Measurements from ENCODE around the gene FYB2.

Gene FYB2

DNA sequence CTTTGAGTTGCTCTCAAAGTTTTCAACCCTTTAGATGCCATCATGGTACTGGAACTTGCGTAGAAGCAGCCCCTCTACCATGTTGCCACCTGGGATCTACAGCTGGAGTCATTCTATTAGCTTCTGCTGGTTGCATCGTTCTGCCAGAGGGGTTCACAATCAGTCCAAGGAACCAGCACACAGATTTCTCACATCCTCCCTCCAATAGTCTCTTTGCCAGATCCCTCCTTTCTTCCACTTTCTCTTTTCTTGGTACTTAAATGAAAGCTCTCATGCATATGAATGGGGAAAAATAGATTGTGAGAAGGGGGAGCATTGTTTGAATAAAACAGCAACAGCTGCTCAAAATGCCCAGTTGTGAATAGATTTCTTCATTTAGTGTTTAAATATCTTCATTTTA, 31.2 kb upstream of the FYB2 start:
- TF ChIP-seq, protein P1, sequence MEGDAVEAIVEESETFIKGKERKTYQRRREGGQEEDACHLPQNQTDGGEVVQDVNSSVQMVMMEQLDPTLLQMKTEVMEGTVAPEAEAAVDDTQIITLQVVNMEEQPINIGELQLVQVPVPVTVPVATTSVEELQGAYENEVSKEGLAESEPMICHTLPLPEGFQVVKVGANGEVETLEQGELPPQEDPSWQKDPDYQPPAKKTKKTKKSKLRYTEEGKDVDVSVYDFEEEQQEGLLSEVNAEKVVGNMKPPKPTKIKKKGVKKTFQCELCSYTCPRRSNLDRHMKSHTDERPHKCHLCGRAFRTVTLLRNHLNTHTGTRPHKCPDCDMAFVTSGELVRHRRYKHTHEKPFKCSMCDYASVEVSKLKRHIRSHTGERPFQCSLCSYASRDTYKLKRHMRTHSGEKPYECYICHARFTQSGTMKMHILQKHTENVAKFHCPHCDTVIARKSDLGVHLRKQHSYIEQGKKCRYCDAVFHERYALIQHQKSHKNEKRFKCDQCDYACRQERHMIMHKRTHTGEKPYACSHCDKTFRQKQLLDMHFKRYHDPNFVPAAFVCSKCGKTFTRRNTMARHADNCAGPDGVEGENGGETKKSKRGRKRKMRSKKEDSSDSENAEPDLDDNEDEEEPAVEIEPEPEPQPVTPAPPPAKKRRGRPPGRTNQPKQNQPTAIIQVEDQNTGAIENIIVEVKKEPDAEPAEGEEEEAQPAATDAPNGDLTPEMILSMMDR (IDR thresholded peaks at IDR 0.05; ENCODE audit: insufficient read depth, low read length, missing control alignments), result no peak
- CTCF ChIA-PET, result interaction anchor here (1.0 kb wide), 1 partner anchor 12 kb away, joined by 3 read pairs; no protein-coding TSS in a partner anchor
- POLR2A ChIA-PET, result no interaction called here
- no peak overlapping the region for H3K4me3 ChIP-seq (ENCODE audit: low read depth, low read length)
- DNase-seq (ENCODE audit: low read depth, low spot score), result no peak

DNA sequence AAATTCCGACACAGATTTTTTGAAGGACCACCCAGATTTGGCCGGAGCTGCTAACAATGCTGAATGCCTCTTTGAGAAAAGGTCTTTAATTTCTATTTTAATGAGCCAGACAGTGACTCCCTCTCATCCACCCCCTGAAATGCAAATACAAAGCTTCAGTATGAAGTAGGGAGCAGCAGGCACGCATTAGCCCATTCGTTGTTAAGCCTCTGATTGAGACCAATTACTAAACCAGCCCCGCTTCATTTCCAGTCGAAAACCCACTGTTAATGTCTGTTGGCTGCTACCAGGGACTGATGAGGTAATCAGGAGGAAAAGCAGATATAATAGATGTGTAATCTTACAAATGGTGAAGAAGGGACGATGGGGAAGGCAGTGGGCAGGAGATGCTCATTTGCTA, 30.5 kb upstream of the FYB2 start:
- no peak for DNase-seq (ENCODE audit: low read depth, low spot score)
- TF ChIP-seq, protein P1 (IDR thresholded peaks at IDR 0.05; ENCODE audit: insufficient read depth, low read length, missing control alignments), result no peak
- ChIA-PET POLR2A (no interaction called here), CTCF (interaction anchor here (0.9 kb wide), 1 partner anchor 29 kb away, joined by 3 read pairs; no protein-coding TSS in a partner anchor)
- H3K4me3 ChIP-seq (ENCODE audit: low read depth, low read length), result no peak overlapping the region

- ChIA-PET CTCF (interaction anchor here (0.8 to 2.0 kb wide), 2 partner anchors 13 to 14 kb away, joined by 3 to 5 read pairs; no protein-coding TSS in a partner anchor), POLR2A (no interaction called here)
- no peak overlapping the region for H3K4me3 ChIP-seq (ENCODE audit: low read depth, low read length)
- TF ChIP-seq, protein P1 (IDR thresholded peaks at IDR 0.05; ENCODE audit: insufficient read depth, low read length, missing control alignments), result no peak
- no peak for DNase-seq (ENCODE audit: low read depth, low spot score)
Observed at GRCh38 chr1:56845343-56845742, 26.1 kb upstream of the FYB2 start.

DNA sequence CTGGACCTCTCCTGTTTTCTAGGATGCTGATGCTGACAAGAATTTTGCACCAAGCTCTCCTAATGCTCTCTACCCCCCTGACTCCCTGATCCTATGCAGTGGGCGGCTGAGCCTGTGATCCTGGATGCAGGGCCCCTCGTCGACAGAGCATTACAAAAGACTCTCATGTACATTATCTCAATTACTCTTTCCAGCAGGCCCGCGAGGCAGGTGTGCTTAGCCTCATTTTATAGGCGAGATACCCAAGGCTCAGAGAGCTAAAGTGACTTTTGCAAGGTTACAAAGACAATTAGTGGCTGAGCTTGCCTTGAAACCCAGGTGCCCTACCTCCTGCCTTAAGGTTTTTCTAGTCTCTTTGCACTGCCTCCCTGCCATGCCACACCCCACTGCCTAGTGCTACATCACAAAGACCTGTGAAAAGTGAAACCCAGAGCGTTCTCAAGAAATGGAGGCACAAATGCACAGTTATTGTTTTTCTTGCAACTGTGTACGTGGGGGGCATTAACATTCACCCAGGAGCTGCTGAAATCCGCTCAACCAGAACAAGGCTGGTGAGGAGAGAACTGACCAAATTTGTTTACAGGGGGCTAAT, 25.4 kb upstream of the FYB2 start:
- no peak overlapping the region for H3K4me3 ChIP-seq (ENCODE audit: low read depth, low read length)
- ChIA-PET CTCF (interaction anchor here (2.0 kb wide), 1 partner anchor 12 kb away, joined by 5 read pairs; no protein-coding TSS in a partner anchor), POLR2A (no interaction called here)
- TF ChIP-seq, protein P1 (IDR thresholded peaks at IDR 0.05; ENCODE audit: insufficient read depth, low read length, missing control alignments), result no peak
- no peak for DNase-seq (ENCODE audit: low read depth, low spot score)

DNA sequence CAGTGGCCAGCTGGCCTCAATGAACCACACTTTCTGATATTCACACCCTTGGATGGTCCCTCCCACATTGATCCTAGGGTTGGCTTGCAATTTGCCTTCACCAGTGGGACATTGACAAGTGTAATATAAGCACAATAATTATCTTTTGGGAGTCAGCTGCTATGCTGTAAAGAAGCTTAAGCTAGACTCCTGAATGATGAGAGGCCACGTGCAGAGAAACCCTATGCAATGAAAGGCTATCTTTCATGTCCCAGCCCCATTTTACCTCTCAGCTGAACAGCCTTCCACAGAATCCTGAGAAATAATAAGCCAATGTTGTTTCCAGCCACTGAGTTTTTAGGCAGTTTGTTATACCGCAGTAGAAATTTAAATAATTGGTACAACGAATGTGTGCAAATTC, 24.3 kb upstream of the FYB2 start:
- ChIA-PET POLR2A (no interaction called here), CTCF (interaction anchor here (2.8 kb wide), 1 partner anchor 12 kb away, joined by 17 read pairs; no protein-coding TSS in a partner anchor)
- DNase-seq (ENCODE audit: low read depth, low spot score), result no peak
- no peak overlapping the region for H3K4me3 ChIP-seq (ENCODE audit: low read depth, low read length)
- TF ChIP-seq, protein P1 (IDR thresholded peaks at IDR 0.05; ENCODE audit: insufficient read depth, low read length, missing control alignments), result no peak

- no peak for DNase-seq (ENCODE audit: low read depth, low spot score)
- ChIA-PET POLR2A (no interaction called here), CTCF (interaction anchor here (0.9 kb wide), 1 partner anchor 130 kb away, joined by 3 read pairs; no protein-coding TSS in a partner anchor)
- H3K4me3 ChIP-seq (ENCODE audit: low read depth, low read length), result no peak overlapping the region
- TF ChIP-seq, protein P1 (IDR thresholded peaks at IDR 0.05; ENCODE audit: insufficient read depth, low read length, missing control alignments), result no peak
Observed at GRCh38 chr1:56838759-56839158, 19.6 kb upstream of the FYB2 start.
